DND-41 (cell line): ENCODE results near the gene NLGN4X.

Source experiments
- CTCF ChIP-seq: IDR thresholded peaks from 2 replicates; pipeline ENCODE4 v1.5.1; 2012; ENCODE audit warnings: borderline replicate concordance, low read length, moderate library complexity, mild to moderate bottlenecking; ENCODE audit not compliant: poor library complexity, severe bottlenecking; ENCODE audit errors: extremely low read depth
- EZH2 ChIP-seq: IDR thresholded peaks from 3 replicates; pipeline ENCODE4 v1.6.1; 2012; ENCODE audit warnings: borderline replicate concordance, low read depth, mild to moderate bottlenecking, moderate library complexity, low read length, inconsistent platforms; ENCODE audit not compliant: severe bottlenecking

- TF ChIP-seq CTCF, result no peak
- no peak for TF ChIP-seq EZH2
Observed at GRCh38 chrX:5998456-5998855, 230.2 kb downstream of the NLGN4X start.
